ENCODE data around the gene TJP1. TPM values are rescaled to one million over a fixed set of nuclear protein-coding genes. Genes with fewer than 3 reads are reported as not detected.
"Not testable (repeated sequence)": the region's sequence is repeated elsewhere in the genome, so short reads cannot be mapped to it uniquely, and the experiment has no call there.

Gene TJP1
- total RNA-seq, 1 donor from 2014 or later, result 120 TPM

DNA sequence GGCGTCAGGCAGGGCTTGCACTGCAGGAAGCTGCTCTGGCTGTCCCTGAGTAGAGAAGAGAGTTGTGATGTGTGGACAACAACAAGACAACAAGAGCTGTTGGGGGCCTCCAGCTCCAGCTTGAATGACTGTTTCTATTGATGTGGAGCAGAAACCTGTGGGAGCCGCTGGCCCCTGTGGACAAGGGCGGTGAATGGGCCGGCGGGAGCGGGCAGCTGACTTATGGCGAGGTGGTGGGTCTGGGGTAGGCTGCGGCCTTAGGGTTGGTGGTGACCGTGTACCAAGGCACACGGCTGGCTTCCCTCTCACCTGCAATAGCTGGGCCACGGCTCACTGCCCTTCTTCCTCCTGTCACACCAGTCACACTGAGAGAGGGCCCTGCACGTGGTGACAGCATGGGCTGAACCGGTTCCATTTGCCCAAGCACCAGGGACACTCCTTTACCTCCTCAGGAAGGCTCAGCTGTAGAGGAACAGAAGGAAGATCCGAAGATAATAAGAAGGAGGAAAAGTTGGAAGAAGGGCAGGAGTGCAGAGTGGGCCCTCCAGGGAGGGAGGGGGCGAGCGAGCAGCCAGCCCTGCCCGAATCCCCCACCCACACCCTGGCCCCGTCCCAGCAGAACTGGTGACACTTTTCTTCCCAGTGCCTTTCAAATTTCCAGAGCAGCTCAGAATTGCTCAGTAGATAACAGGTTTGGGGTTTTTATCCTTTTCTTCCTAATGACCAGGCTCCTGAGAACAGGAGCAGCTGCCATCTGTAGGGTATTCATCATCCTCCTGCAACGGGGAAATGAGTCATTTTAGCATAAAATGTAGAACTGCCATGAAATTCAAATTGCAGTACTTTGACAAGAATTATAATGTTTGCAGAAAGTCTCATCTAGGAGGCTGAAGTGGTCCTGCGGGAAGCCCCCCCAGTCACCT lies 136.9 kb downstream of the TJP1 start:
- no peak for DNase-seq (ENCODE audit: low spot score)

DNA sequence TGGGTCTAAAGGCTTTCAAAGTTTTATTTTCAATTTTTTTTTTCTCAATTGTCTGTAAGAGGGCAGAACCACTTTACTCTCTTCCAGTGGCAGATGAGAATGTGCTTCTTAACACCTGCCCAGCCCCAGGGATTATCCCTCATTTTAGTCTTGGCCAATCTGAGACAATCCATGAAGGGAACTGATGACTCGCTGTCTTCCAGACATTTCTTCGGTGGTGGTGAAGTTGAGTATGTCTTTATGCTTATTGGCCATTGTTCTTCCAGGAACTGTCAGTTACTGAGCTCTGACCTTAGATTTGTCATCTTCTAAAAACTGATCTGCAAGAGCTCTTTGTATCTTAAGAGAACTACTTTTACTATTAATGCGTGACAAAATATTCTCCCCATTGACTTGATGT lies 139.5 kb downstream of the TJP1 start:
- DNase-seq (ENCODE audit: low spot score), result no peak

DNA sequence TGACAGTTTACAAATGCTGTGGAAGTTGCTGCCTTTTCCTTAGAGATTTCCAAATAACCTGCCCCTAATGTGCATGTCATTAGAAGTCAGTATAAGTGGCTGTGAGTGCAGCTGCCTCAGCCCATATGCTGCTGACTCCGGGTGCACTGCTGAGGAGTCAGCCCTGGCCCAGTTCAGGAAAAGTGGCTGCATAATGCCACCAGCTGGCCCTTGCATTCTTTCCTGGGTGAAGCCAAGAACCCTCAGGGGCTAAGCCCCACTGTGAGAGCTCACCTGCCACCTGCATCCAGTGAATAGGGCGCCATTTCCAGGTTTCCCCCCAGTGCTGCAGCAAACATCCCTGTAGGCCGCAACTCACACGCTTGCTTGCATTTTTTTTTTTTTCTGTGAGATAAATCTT lies 139.9 kb downstream of the TJP1 start:
- no peak for DNase-seq (ENCODE audit: low spot score)

DNA sequence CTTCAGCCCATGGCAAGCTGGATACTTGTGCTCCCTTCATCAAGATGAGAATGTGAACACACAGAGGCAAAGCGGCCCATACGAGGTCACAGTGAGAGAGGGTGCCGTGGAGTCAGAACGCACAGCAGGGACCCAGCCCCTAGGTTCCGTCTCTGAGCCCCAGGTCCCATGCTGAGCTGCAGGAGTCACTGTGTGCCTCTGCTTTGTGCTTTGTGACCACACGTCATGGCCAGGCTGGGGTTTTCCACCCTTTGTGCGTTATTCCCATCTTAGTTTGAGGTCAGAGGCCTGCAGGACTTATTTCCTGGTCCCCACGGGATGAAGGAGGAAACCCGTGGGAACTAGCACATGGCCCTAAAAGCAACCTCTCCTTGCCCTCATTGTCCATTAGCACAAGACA lies 140.3 kb downstream of the TJP1 start:
- DNase-seq (ENCODE audit: low spot score), result no peak

DNA sequence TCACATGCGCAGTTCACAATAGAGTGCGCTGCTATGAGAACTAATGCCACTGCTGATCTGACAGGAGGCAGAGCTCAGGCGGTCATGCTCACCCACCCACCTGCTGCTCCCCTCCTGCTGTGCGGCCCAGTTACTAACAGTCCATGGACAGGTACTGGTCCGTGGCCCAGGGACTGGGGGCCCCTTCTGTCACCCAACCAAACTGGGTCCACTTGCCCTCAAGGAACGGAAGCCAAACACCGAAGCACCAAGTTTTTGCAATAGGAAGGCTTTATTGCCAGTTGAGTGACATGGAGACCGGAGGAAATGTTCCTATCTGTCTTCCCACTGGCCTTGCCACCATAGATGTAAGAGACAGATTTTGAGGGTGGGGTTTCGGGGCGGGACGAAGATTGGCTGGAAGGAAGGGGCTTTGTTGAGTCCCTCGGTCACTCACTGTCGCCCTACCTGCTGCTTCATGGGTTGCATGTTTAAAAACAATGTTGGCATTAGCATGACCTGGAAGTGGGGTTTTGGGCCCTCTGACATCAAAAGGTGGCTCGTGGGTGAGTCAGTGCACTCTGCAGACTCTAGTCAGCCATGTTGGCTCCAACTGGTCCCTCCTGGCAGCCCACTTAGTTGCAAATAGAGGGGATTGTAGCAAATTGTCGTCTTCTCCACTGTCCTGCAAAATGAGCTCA lies 141.0 kb downstream of the TJP1 start:
- DNase-seq (ENCODE audit: low spot score), result no peak

DNA sequence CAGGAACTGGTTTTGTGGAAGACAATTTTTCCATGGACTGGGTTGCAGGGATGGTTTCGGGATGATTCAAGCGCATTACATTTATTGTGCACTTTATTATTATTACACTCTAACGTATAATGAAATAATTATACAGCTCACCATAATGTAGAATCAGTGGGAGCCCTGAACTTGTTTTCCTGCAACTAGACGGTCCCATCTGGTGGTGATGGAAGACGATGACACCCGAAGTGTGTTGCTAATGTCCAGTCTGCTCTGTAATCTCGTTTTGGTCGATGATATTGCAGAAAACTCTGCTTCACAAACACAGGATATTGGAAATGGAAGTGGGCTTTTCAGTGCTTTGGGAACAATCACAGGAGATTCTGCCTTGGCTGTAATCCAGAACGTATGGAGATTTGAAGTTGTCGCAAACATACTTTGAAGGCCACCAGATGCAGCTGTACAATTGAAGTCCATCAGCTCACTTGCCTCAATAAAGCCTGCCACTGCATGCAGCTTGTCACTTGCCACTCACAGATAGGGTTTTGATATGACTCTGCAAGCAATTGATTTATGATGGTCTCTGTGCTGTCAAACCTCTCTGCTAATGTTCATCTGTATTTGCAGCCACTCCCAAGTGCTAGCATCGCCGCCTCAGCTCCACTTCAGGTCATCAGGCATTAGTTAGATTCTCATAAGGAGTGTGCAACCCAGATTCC lies 141.7 kb downstream of the TJP1 start:
- no peak for DNase-seq (ENCODE audit: low spot score)

DNA sequence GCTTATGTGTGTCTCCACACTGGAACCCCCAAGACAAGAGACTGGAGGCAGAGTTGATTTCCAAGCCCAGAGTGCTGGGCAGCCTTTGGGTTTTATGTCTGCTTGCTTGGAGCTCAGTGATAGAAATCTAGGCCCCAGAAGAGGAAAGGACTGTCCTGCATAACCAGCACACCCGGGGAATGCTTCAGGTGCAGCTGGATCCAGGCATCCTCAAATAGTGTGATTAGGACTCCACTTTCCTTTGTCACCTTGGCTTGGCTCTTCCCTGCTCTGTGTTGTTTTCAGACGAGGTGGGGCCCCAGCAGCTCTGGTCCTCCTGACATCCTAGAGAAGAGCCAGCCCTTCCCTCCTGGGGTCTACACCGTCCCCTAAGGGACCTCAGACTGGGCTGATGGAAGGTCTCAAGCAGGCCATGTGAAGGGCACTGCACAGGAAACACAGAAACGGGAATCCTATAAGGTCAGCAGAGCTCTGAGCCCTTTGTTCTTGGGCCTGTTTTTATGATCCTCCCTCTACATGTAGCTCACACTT lies 143.7 kb downstream of the TJP1 start:
- no peak for DNase-seq (ENCODE audit: low spot score)

DNA sequence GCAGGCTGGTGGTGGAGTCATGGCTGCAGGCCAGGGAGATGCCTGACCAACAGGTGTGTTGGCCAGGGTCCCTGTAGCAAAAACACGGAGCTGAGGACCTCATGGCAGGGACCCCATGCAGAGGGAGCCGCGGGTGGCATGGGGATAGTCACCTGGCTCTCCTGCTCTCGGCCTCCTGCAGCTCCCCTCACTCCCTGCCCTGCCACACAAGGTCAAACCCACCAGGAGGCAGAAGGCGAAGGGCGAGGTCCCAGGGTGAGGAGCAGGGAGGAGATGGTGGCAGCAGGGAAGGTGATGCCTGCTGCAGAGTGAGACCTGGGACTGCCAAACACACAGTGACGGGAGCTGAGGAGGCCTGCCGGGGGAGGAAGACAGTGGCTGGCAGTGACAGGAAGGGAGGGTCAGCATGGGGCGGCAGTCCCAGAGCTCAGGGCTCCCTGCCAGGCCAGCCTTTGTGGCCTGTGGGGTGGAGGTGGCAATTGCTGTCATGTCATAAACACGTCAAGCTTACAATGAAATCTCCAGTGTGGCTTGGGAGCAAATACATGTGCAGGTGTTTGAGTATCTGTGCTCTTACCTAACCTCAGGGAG lies 144.3 kb downstream of the TJP1 start:
- no peak for DNase-seq (ENCODE audit: low spot score)

DNA sequence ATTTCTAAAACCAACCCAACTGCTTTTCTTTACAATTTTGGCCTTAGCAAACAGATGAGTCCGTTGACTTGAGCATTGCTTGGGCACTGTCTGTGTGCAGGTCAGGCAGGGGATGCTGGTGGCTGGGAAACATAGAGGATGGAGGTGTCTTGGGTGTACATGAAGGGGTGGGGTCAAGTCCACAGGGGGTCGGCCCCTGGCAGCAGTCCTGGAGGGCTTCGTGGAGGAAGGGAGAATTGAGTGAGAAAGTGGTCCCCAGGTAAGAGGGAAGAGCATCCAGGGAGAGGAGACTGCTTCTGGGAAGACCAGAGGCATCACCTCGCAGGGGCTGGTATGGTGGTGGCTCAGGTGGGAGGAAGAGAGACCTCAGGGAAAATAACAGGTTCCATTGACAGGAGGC lies 144.8 kb downstream of the TJP1 start:
- DNase-seq (ENCODE audit: low spot score), result no peak

DNA sequence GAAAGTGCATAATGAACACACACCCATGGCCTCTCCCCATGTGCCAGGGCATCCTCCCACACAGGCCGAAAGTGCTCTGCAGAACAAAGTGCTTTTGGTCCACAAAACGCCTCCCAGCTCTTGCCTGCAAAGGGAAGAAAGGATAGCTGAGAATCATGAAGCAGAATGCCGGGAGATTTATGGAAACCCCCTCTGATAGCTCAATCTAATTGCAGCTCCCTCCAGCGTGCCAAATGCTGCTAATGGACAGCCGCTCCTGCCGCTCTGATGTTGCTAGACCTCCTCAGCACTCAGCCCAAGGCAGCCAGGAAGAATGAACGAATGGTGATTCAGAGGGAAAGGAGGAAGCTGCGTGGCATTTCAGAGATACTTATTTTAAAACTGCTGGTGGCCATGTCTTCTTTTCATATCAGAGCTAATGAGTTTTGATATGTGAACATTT lies 145.3 kb downstream of the TJP1 start:
- DNase-seq (ENCODE audit: low spot score), result no peak

DNA sequence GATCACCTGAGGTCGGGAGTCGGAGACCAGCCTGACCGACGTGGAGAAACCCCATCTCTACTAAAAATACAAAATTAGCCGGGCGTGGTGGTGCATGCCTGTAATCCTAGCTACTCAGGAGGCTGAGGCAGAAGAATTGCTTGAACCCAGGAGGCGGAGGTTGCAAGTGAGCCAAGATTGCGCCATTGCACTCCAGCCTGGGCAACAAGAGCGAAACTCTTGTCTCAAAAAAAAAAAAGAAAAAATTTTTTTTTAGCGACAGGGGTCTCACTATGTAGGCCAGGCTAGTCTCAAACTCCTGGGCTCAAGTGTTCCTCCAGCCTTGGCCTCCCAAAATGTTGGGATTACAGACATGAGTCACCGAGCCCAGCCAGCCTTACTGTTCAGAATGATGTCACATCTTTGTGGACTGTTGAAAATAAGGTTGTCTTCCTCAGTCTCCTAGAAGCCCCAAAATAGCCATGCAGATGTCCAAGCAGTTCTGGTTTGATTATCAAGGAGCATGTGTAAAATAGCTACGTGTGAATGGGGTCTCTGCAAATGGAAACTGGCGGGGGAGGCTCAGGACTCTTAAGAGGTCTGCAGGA lies 145.8 kb downstream of the TJP1 start:
- DNase-seq (ENCODE audit: low spot score), result not testable (repeated sequence)

DNA sequence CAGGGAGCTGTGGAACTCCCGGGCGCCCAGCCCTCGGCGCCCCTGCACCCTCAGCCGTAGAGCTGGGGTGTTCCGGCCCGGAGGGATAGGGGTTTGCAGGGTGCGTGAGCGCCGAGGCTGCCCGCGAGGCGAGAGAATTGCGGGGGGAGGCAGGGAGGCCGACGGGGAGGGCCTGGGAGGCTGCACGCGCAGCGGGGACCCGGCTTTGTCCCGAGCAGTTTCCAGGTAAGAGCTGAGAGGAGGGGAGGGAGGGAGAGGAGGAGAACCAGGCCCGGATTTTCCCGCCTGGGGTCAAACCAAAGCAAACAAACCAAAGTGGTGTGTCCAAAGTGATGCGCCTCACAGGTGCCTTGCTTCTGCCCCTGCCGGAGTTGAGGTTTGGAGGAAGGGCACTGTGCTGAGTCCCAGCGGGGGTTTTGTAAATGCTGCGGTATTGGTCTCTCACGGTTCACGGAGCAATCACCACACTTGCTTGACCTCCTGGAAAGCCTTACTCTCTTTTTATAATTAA lies 146.4 kb downstream of the TJP1 start:
- DNase-seq (ENCODE audit: low spot score), result no peak

DNA sequence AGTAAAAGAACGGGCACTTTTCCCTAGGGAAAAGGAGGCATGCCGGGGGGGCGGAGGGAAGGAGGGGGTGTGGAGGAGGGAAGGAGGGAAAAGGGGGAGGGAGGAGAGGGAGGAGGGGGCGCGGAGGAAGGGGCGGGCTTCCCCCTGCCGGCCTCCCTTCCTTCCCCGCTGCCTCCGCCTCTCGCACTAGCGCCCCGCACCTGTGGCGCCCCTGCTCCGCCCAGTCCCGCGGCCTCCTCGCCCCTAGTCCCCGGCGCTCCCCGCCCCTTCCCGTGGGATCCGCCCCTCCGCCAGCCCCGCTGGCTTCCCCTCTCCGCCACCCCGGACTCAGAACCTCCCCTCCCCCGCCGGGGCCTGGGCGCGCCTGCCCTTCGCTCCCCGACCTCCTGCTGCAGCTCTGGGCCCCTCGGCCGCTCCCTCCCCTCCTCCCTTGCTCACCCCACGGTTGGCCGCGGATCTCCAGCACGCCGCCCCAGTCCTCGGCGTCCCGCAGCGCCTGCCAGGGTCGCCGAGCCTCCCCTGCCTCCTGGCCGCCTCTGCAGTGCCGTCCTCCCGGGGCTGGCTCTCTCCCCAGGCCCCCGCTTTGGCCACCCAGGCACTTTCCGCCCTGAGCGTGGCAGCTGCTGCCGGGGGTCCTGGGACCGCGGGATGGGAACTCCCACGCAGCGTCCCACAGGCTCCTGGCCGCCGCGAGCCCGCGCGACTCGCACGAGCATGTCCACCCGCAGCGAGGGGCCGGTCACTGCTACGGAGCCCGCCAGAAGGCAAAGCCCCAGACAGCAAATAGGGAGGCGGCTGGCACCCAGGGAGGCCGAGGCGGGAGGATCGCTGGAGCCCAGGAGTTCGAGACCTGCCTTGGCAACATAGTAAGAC lies 147.4 kb downstream of the TJP1 start:
- peak; percentile 45 for DNase-seq (ENCODE audit: low spot score)

DNA sequence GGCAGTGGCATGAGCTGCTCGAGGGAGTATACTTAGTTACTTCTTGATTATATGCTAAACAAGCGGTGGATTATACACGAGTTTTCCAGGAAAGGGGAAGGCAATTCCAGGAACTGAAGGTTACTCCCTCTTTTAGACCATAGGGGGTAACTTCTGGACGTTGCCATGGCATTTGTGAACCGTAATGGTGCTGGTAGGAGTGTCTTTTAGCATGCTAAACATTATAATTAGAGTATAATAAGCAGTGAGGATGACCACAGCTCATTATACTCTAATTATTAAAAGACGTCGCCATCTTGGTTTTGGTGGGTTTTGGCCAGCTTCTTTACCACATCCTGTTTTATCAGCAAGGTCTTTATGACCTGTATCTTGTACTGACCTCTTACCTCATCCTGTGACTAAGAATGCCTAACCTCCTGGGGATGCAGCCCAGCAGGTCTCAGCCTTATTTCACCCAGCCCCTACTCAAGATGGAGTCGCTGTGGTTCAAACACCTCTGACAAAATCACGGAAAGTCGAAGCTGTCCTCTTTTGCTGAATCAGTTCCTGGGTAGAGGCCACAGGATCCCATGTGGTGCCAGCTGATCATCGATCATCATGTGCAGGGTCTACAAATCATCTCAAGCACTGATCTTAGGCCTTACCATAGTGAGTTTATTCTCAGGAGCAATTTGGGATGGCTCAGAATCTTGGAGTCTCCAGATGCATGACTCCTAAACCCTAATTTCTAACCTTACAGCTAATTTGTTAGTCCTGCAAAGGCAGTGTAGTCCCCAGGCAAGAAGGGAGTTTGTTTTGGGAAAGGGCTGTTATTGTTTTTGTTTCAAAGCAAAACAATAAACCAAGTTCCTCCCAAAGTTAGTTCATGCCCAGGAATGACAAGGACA lies 149.1 kb downstream of the TJP1 start:
- no peak for DNase-seq (ENCODE audit: low spot score)

DNA sequence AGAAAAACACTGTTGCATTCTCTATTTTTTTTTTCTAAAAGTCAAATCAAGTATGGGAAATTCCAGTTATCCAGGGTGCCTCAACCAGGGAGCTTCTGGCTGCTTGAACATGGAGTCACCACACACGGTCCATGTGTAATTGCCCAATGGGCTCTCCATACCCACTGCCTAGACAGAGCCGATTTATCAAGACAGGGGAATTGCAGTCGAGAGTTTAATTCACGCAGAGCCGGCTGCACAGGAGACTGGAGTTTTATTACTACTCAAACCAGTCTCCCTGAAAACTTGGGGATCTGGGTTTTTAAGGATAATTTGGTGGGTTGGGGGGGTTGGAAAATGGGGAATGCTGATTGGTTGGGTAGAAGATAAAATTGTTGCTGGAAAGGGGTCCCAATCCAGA lies 149.8 kb downstream of the TJP1 start:
- no peak for DNase-seq (ENCODE audit: low spot score)

DNA sequence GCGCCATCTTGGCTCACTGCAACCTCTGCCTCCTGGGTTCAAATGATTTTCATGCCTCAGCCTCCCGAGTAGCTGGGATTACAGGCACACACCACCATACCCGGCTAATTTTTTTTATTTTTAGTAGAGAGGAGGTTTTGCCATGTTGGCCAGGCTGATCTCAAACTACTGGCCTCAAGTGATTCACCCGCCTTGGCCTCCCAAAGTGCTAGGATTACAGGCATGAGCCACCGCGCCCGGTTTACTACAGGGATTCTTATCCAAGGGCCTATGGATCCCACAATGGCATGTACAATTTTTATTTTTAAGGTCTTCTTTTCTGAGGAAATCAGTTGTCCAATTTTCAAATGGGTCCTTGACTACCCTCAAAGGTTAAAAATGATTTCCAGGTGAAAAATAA lies 150.2 kb downstream of the TJP1 start:
- DNase-seq (ENCODE audit: low spot score), result not testable (repeated sequence)

DNA sequence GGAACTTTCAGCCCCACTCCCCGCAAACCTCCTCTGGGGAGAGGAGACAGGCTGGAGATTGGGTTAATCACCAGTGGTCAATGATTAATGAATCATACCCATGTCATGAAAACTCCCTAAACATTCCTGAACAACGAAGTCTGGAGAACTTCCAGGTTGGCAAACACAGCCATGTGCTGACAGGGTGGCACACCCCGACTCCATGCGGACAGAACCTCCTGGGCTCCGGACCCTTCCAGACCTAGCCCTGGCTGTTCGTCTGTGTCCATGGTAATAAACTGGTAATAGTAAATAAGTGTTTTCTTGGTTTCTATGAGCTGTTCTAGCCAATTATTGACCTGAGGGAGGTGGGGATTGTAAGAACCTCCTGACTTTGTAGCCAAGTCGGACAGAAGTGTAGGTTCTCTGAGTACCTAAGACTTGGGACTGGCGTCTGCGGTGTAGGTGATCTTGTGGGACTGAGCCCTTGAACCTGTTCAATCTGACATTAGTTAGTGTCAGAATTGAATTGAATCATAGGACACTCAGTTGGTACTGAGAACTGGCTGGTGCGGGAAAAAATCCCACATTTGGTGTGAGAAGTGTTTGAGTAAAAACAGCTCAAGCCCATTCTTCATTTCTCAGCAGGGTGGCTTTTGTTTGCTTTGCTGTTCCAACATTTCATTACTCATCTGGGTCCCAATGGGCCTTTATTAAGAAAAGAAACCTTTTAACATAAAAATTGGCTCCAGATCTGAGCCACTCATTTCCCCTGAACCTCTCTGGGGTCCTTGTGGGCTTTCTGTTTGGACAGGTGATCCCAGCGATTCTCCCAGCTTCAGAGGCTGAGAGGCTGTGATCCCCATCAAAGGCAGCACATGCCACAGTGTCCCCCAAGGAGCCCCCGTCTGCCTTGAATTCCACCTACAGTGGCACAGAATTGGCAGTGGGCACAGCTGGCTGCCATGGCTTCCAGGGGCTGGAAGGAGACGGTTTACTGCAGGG lies 151.0 kb downstream of the TJP1 start:
- DNase-seq (ENCODE audit: low spot score), result no peak

DNA sequence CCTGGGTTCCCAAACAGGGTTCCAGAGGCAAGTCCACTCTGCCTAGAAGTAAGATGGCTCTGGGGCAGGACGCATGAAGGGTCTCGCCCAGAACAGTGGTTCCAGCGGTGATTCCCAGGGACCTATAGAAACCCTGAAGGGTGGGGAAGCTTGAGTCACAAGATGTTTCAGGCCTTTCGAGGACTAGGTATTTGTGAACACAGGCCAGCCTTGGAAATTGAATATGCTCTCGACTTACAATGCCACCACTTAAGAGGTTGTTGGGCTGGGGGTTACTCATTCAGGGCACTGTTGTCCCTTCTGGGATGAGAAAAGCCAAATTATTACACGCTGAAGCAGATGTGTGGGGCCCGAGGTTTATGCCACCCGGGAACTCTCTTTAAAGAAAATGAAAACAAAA lies 152.0 kb downstream of the TJP1 start:
- DNase-seq (ENCODE audit: low spot score), result no peak

Measured in ureter (tissue), 1 donor.